K562 (cell line): ENCODE results near the gene LTBP4. TPM values are rescaled to one million over a fixed set of nuclear protein-coding genes. Genes with fewer than 3 reads are reported as not detected.

Source experiments
- ARID1B ChIP-seq: fragments of 450-650 bp; IDR thresholded peaks from 2 replicates; pipeline ENCODE4 v1.6.1; 2016; ENCODE audit warnings: antibody characterized with exemption, mild to moderate bottlenecking, inconsistent platforms
- CBFB ChIP-seq: sonication (generic); formaldehyde crosslinking; IDR thresholded peaks from 2 replicates; pipeline ENCODE4 v1.4.0; 2020; ENCODE audit warnings: mild to moderate bottlenecking, missing genetic modification reagents
- CEBPG ChIP-seq, 3 experiments: fragments of 200-800 bp in 1 of 3; sonication (Bioruptor generic) in 1 of 3; sonication (generic) in 1 of 3; formaldehyde crosslinking in 1 of 3; IDR thresholded peaks in 2 of 3; conservative IDR thresholded peaks in 1 of 3; 2 replicates each; pipeline versions ENCODE4 v1.6.1 to v1.8.0; 2016 to 2022; ENCODE audit warnings: missing compliant biosample characterization in 2 of 3, missing genetic modification characterization in 2 of 3, mild to moderate bottlenecking in 1 of 3, missing genetic modification reagents in 1 of 3
- FOS ChIP-seq: IDR thresholded peaks from 3 replicates; pipeline ENCODE4 v1.6.1; 2011; ENCODE audit not compliant: insufficient read length; ENCODE audit errors: extremely low read depth
- FOXA3 ChIP-seq, 2 experiments: fragments of 450-650 bp in 1 of 2; sonication (generic) in 1 of 2; formaldehyde crosslinking; IDR thresholded peaks in 1 of 2; conservative IDR thresholded peaks in 1 of 2; 2 replicates each; pipeline versions ENCODE4 v1.4.0 to v1.8.0; 2020 to 2022; ENCODE audit warnings: mild to moderate bottlenecking in 2 of 2, missing genetic modification reagents in 1 of 2
- HDGF ChIP-seq: fragments of 450-650 bp; IDR thresholded peaks from 2 replicates; pipeline ENCODE4 v1.6.1; 2016
- JUN ChIP-seq, 2 experiments: sonication (generic) in 1 of 2; formaldehyde crosslinking in 1 of 2; IDR thresholded peaks; 2 replicates each; pipeline versions ENCODE4 v1.6.1 to v1.8.0; 2012 to 2022; ENCODE audit warnings: borderline replicate concordance in 2 of 2, mild to moderate bottlenecking in 2 of 2, improper control_type of control experiment in 1 of 2, low read depth in 1 of 2, low read length in 1 of 2, missing genetic modification reagents in 1 of 2
- MYNN ChIP-seq, 2 experiments: sonication (generic); formaldehyde crosslinking in 1 of 2; IDR thresholded peaks; 2 replicates each; pipeline versions ENCODE4 v1.5.0 to v1.6.1; 2016 to 2020; ENCODE audit warnings: antibody characterized with exemption in 1 of 2, missing genetic modification reagents in 1 of 2
- PHF21A ChIP-seq: fragments of 450-650 bp; IDR thresholded peaks from 2 replicates; pipeline ENCODE4 v1.6.1; 2017; ENCODE audit warnings: low read depth, borderline replicate concordance
- RAD21 ChIP-seq, 2 experiments: fragments of 250-450 bp in 1 of 2; fragments of 450-650 bp in 1 of 2; sonication (Bioruptor Pico) in 1 of 2; formaldehyde crosslinking in 1 of 2; IDR thresholded peaks in 1 of 2; conservative IDR thresholded peaks in 1 of 2; 2 replicates each; pipeline versions ENCODE4 v1.4.0 to v1.8.0; 2020 to 2022; ENCODE audit warnings: mild to moderate bottlenecking in 2 of 2, moderate library complexity in 1 of 2
- SOX6 ChIP-seq: fragments of 450-650 bp; IDR thresholded peaks from 2 replicates; pipeline ENCODE4 v1.6.1; 2014; ENCODE audit warnings: mild to moderate bottlenecking
- U2AF2 ChIP-seq: fragments of 200-400 bp; formaldehyde crosslinking; optimal IDR thresholded peaks from 2 replicates; pipeline ENCODE3; 2017; ENCODE audit warnings: low read depth, mild to moderate bottlenecking, low read length
- ZNF224 ChIP-seq: sonication (generic); formaldehyde crosslinking; IDR thresholded peaks from 2 replicates; pipeline ENCODE4 v1.8.0; 2022; ENCODE audit warnings: mild to moderate bottlenecking, missing genetic modification reagents
- ZNF407 ChIP-seq: fragments of 450-650 bp; IDR thresholded peaks from 2 replicates; pipeline ENCODE4 v1.6.1; 2016; ENCODE audit warnings: low read depth
- polyA plus RNA-seq, 8 experiments: library from polyadenylated mRNA; depleted of rRNA in 4 of 8; stranded (reverse) in 5 of 8; unstranded in 3 of 8; fragments of >200 nt; fragmentation: Nextera tagmentation in 2 of 8; fragmentation: Illumina TruSeq in 1 of 8; extraction: Ambion mirVana in 2 of 8; extraction: Trizol in 1 of 8; gene quantifications; 2 replicates each; pipeline versions ENCODE4 v1.2.1 to v1.2.3, GENCODE V29; 2011 to 2014; ENCODE audit warnings: inconsistent platforms in 1 of 8, missing spikeins in 1 of 8
- total RNA-seq, 7 experiments: library from RNA; depleted of rRNA in 6 of 7; stranded (reverse); fragments of >200 nt in 6 of 7; fragmentation: Illumina TruSeq in 2 of 7; extraction: Trizol in 2 of 7; gene quantifications; 2 replicates each; pipeline versions ENCODE4 v1.2.1 to v1.2.3, GENCODE V29; 2011 to 2021; ENCODE audit warnings: low replicate concordance in 1 of 7

The LTBP4 gene
- total and polyA plus RNA-seq, 9 of the 15 experiments (the other 6 are each of a cell fraction or from before 2014, with no cell fraction given), result 0.35 to 160 (median 31.6) TPM

GRCh38 chr19:40662925-40663694 is 61.9 kb downstream of the LTBP4 start (continued):
- TF ChIP-seq SOX6 (peak; percentile 68), FOS (no peak), ARID1B (no peak), CEBPG (CRISPR knock-in tag; IDR thresholded peaks at IDR 0.05) (no peak), CEBPG (tag; conservative IDR thresholded peaks at IDR 0.05 in 1 of 2, IDR thresholded peaks at IDR 0.05 in 1 of 2) (no peak), ZNF407 (no peak), ZNF224 (CRISPR knock-in tag) (no peak), PHF21A (0 out of 2 replicates have a peak, but pooled peaks have one; percentile 18), JUN (IDR thresholded peaks at IDR 0.05; ENCODE audit: borderline replicate concordance, low read depth, low read length) (peak; percentile 75; the same call in 1 of the 2 replicates), JUN (CRISPR knock-in tag; IDR thresholded peaks at IDR 0.05; ENCODE audit: borderline replicate concordance) (no peak; the same call in 1 of the 2 replicates), CBFB (CRISPR knock-in tag) (no peak), MYNN (IDR thresholded peaks at IDR 0.05) (0 out of 2 replicates have a peak, but pooled peaks have one; percentile 7), MYNN (CRISPR knock-in tag; IDR thresholded peaks at IDR 0.05) (no peak), RAD21 (CRISPR knock-in tag; conservative IDR thresholded peaks at IDR 0.05 in 1 of 2, IDR thresholded peaks at IDR 0.05 in 1 of 2) (peak; percentile 97 to 98), U2AF2 (no peak), FOXA3 (CRISPR knock-in tag; conservative IDR thresholded peaks at IDR 0.05 in 1 of 2, IDR thresholded peaks at IDR 0.05 in 1 of 2) (0 out of 4 replicates have a peak, but pooled peaks of 1 of the 2 experiments have one; percentile 11), HDGF (no peak)
